ENCODE data around the gene TRAPPC3L.

TRAPPC3L gene

GRCh38 chr6:116556814-116557415 lies 11.4 kb upstream of the TRAPPC3L start:
- DNase-seq = no peak

DNA sequence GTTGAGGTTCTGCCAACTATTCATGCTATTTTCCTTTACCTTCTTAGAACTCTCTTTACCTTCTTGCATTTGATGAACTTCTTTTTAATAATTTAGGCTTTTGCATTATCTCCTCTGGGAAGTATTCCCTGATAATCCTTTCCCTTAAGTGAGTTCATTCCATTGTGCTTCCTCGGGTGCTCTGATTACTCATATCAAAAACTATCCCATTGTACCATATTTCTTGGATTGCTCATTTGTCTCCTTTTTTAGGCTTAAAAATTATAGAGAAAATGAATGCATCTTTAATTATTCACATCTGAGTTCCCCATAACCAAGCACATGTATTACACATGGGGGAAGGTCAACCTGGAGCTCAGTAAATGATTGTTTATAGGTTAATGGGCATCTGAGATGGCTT lies 10.6 kb upstream of the TRAPPC3L start:
- no peak for DNase-seq

GRCh38 chr6:116553451-116553850 lies 8.0 kb upstream of the TRAPPC3L start, which contains the start of gene CALHM4:
TSS of gene CALHM4 (plus strand) at chr6:116553751. CDS start at chr6:116553794, 43 bp downstream.
- DNase-seq = no peak

GRCh38 chr6:116550796-116551195 lies 5.3 kb upstream of the TRAPPC3L start:
- DNase-seq = no peak

DNA sequence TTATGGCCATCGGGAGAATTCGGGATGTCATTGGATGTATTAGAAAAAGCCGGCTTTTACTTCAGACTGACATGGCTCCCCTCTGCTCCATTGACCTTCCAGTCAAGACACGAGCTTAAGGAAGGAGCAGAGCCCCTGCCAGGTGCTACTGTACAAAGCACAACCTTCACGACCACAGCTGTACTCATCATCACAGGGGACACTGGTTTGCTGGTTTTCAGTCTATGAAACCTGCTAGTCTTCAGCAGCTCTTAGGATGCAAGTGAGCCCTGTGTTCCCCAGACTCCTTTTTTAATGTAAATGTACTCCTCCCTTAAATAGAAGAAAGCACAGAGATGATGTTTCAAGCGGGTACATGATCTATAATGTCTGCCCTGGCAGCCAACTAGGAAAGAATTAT lies 1.9 kb upstream of the TRAPPC3L start:
- no peak for DNase-seq

DNA sequence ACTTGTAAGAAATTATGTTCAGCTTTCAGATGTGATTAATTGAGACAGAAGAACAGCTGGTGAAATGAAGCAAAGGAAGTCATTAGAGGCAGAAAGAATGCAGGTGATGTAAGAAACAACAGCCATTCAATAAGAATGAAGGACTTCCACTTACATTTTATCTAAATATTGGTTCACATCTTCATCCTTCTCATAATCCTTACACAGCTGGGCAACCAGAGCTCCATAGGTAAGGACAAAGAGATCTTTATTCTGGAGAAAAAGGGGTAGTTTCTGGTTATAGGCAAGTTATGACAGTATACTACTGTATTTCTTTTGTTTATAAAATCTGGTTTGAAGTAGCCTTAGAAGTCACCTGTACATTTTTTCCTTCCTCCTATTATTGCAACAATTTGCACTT lies 2.3 kb downstream of the TRAPPC3L start:
- no peak for DNase-seq

- DNase-seq = no peak
Measured at GRCh38 chr6:116542426-116542825, 3.1 kb downstream of the TRAPPC3L start.

GRCh38 chr6:116536216-116536621 lies 9.3 kb downstream of the TRAPPC3L start:
- no peak for DNase-seq

GRCh38 chr6:116535109-116535508 lies 10.4 kb downstream of the TRAPPC3L start:
- DNase-seq = no peak

GRCh38 chr6:116533233-116533957 lies 12.1 kb downstream of the TRAPPC3L start:
- no peak for DNase-seq

DNA sequence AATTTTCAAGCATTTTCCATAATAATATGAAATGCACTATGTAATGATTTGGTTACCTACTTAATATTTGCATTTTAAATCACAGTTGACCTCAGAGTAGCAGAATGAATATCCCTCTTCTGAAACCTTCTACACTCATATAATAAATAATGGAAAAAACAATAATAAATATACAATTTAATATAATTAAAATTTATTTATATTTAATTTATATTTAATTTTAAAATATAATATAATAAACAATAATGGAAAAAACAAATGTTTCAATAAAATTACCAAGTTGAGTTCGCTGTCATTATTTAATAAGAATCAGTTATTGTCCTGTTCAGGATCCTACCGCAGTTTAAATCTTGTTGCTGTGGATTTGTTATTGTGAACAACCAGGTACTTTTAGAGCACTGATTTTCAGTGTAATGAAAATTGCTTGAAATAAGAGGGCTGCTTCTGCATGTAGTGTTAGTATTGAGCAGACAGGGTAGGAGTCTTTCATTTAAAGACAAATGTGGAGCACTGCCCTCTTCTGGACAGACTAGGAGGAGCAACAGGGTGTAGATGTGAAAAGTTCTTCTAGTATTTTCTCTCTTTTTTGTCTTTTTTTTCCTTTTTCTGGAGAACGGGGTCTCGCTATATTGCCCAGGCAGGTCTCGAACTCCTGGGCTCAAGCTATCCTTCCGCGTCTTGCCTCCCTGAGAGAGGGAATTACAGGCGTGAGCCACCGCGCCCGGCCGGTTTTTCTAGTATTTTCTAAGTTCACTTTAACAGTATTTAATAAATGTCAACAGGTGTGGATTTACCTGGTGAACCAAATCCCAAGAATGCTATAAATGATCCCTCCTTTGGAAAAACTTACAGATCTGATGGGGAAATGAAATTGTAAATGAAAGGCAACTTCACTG lies 13.6 kb downstream of the TRAPPC3L start:
- DNase-seq = peak in 1 of 2 experiments; percentile 13

GRCh38 chr6:116530436-116530835 lies 15.0 kb downstream of the TRAPPC3L start:
- DNase-seq = peak; percentile 25 to 34

GRCh38 chr6:116529466-116530290 lies 15.8 kb downstream of the TRAPPC3L start:
- DNase-seq = no peak

GRCh38 chr6:116528780-116529179 lies 16.7 kb downstream of the TRAPPC3L start:
- DNase-seq = no peak

DNA sequence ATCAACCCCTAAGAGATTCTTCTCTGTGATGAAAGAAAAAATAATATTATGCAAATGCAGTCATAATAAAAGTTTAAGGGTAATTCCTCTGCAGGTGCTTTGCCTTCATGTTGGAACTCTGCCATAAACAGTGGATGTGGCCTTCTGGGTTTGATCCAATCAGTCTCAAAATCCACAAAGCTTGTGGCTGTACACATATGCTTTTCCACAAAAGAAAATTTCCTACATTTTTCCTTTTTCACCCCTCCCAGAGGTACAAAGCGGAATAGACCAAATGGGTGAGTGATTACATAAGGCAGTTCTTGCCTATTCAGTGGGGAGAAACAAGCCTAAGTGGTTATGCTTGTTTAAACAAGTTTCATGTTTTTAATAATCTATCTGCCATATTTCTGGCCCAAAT lies 17.4 kb downstream of the TRAPPC3L start:
- DNase-seq = no peak

DNA sequence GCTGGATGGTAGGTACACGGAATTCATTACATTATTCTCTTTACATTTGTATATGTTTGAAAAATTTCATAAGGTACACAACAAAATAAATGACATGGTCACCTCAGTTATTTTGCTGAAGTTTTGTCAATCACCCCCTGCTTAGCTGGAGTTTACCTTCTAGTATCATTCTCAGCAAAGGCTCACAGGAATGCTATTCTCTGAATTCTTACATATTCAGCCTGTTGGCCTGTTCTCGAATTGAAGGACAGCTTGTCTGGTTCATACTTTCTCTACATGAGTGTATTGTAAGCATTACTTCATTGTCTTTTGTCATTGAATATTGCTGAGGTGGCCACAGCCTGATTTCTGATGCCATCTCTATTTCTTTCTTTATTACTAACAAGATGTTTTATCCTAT lies 21.2 kb downstream of the TRAPPC3L start:
- DNase-seq = no peak

DNA sequence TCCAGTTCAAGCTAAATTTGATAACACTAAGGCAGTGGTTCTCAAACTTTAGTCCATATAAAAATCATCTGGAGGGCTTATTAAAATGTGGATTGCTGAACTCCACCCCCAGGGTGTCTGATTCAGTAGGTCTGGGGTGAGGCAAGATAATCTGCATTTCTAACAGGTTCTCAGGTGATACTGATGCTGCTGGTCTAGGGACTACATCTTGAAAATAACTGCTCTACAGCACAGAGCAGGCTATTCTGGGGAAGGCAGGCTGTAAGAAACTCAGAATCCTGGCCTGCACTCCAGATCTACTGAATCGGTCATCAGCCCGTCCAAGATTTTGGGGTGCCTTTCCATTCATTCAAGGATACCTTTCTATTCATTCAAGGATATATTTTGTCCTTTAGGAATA lies 22.6 kb downstream of the TRAPPC3L start:
- no peak for DNase-seq

DNA sequence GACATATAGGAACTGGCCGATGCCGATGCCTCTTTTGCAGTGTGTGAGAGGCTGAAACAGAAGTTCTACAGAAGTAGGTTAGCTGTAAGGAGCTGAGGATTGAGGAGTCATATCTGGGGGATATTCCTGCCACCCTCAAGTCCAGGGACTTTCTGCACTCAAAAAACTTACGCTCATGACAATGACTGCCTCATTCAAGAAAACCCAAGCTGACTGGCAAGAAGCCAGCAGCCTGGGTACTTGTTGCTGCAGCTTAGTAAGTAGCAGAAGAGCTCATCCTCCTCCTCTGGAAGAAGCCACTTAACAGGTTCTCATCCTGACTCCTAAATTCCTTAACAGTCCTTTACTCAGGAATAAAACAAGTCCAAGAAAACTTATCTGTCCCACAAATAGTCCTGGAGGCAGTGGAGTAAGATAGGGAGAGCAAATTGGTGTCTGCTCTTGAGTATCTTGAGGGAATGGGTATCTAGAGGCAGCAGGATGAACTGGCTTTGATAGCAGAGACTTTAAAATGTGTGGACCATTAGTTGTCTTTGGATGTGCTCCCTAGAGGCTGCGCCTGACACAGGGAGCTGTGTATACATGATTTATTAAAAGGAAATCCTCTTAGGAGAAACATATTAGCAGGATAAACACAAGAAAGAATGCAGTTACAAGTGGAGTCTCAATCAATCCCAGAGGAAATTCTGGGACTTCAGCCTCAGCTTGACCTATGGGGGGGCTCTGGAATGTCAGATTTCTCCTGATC lies 26.7 kb downstream of the TRAPPC3L start:
- DNase-seq = no peak

DNA sequence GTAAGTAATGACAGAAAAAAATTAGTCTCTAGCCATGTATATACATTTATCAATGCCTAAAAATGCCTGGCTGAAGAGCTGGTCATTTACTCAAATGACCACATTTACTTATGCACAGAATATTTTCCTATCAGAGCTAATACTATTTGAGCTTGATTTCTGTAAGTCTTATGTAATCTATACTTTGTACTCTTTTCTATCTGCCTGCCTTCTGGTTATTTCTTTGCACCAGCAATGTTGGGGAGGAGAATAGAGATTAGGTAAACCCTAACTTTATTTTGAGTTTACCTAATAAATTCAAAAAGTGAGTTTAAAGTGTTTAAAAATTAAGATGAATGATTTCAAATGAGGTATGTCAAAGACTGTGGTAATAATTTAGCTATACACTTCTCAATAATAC lies 30.3 kb downstream of the TRAPPC3L start:
- no peak for DNase-seq

DNA sequence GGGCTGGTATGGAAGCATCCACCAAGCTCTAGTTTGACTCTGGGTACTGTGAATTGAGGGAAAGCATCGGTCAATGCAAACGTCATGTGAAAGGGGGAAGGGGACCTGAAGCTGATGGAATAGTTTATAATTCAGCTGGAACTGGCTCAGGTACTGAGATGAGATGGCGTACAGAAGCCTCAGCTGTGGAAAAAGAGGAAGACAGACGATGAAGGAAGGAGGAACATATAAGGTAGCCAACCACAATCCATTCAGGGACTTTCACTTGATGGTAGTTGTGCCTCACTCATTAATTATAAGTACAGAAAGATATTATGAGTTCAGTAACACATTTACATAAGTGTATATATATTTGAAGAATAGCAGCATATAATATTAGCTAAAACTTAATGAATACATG lies 31.4 kb downstream of the TRAPPC3L start:
- no peak for DNase-seq

- DNase-seq = no peak
Measured at GRCh38 chr6:116513224-116513875, 32.1 kb downstream of the TRAPPC3L start.

Measured in NCI-H187 (cell line).